ENCODE data around the gene RPE. TPM values are rescaled to one million over a fixed set of nuclear protein-coding genes. Genes with fewer than 3 reads are reported as not detected.

RPE gene
- total RNA-seq, 2 experiments from 2014 or later = 48.2 to 49.9 TPM

DNA sequence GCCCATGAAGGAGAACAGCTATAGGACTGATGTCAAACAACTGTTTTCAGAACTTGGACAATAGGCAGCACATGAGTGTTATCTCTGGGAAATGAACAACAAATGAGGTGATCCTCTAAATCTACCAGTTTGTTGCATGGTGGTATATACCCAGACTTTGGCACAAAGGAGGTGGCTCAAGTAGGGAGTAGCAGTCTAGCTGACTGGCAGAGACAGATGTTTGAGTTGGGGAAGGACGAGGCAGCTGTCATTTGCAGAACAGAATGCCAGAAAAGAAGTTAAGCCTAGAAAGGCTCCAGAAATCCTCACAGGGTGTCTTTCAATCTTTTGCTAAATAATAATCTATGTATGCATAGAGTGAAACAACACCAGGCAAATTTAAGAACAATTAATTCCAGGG, 47.4 kb downstream of the RPE start:
- Mint-ChIP-seq H3K4me3 (no peak overlapping the region), H3K36me3 (ENCODE audit: low read depth) (peaks cover 15% of the 10 kb centered on the region), H3K27ac (no peak overlapping the region), H3K9me3 (ENCODE audit: insufficient read depth) (no peaks in the 10 kb centered on the region), H3K27me3 (ENCODE audit: low read depth) (no peaks in the 10 kb centered on the region), H3K4me1 (ENCODE audit: low read depth) (no peaks in the 10 kb centered on the region)
- POLR2A ChIA-PET = no interaction called here
- no peak for DNase-seq
- ATAC-seq = no peak
- CTCF ChIA-PET = no interaction called here

DNA sequence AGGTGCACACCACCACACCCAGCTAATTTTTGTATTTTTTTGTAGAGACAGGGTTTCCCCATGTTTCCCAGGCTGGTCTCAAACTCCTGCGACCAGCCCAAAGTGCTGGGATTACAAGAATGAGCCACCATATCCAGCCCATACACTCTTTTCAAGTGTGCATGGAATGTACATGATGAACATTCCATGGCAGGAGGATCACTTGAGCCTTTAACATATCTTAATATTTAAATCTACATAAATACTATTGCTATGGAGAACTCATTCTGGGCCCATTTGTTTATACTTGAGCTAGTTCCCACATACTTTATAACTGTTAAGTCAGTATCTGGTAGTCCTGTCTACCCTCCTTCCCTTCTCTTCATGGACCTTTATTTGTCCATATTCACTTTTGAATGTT, 48.4 kb downstream of the RPE start:
- H3K4me1 Mint-ChIP-seq (ENCODE audit: low read depth) = no peaks in the 10 kb centered on the region
- ATAC-seq = no peak
- H3K4me3 Mint-ChIP-seq = no peak overlapping the region
- ChIA-PET CTCF (no interaction called here), POLR2A (no interaction called here)
- peaks cover 8% of the 10 kb centered on the region for H3K9me3 Mint-ChIP-seq (ENCODE audit: insufficient read depth)
- H3K27ac Mint-ChIP-seq = no peak overlapping the region
- H3K27me3 Mint-ChIP-seq (ENCODE audit: low read depth) = no peaks in the 10 kb centered on the region
- no peak for DNase-seq
- peaks cover 16% of the 10 kb centered on the region for H3K36me3 Mint-ChIP-seq (ENCODE audit: low read depth)

DNA sequence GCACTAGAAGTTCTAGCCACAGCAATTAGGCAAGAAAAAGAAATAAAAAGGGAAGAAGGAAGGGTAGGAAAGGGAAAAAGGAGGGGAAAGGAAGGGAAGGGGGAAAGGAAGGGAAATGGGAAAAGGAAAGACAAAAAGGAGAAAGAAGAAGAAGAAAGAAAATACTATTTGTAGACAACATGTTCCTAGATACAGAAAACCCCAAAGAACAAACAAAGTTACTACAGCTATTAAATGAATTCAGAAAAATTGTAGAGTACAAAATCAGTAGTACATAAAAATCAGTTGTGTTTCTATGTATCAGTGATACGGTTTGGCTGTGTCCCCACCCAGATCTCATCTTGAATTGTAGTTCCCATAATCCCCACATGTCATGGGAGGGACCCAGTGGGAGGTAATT, 52.3 kb downstream of the RPE start:
- CTCF ChIA-PET = interaction anchor here (0.6 to 1.0 kb wide), 2 partner anchors 24 to 144 kb away, joined by 3 read pairs; no protein-coding TSS in a partner anchor
- Mint-ChIP-seq H3K9me3 (ENCODE audit: insufficient read depth) (peaks cover 8% of the 10 kb centered on the region), H3K27ac (no peak overlapping the region), H3K27me3 (ENCODE audit: low read depth) (no peaks in the 10 kb centered on the region), H3K4me1 (ENCODE audit: low read depth) (no peaks in the 10 kb centered on the region), H3K4me3 (no peak overlapping the region), H3K36me3 (ENCODE audit: low read depth) (peaks cover 9% of the 10 kb centered on the region)
- DNase-seq (no peak), ATAC-seq (no peak)
- POLR2A ChIA-PET = no interaction called here

DNA sequence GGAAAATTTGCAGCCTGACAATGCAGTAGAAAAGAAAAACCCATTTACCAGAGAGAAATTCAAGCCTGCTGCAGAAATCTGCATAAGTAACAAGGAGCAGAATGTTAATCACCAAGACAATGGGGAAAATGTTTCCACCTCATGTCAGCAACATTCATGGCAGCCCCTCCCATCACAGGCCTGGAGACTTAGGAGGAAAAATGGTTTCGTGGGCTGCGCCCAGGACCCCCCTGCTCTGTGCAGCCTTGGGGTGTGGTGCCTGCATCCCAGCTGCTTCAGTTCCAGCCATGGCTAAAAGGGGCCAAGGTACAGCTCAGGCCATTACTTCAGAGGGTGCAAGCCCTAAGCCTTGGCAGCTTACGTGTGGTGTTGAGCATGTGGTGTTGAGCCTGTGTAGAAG, 53.4 kb downstream of the RPE start:
- ATAC-seq (no peak), DNase-seq (no peak)
- CTCF ChIA-PET = no interaction called here
- POLR2A ChIA-PET = no interaction called here
- peaks cover 9% of the 10 kb centered on the region for H3K36me3 Mint-ChIP-seq (ENCODE audit: low read depth)
- H3K9me3 Mint-ChIP-seq (ENCODE audit: insufficient read depth) = peaks cover 8% of the 10 kb centered on the region
- H3K27ac Mint-ChIP-seq = no peak overlapping the region
- no peak overlapping the region for H3K4me3 Mint-ChIP-seq
- no peaks in the 10 kb centered on the region for H3K27me3 Mint-ChIP-seq (ENCODE audit: low read depth)
- no peaks in the 10 kb centered on the region for H3K4me1 Mint-ChIP-seq (ENCODE audit: low read depth)

GRCh38 chr2:210063306-210063705, 60.9 kb downstream of the RPE start:
- no peak for ATAC-seq

More at GRCh38 chr2:210063306-210063705, 60.9 kb downstream of the RPE start:
- ChIA-PET POLR2A (no interaction called here), CTCF (no interaction called here)
- H3K27ac Mint-ChIP-seq = no peak overlapping the region
- no peaks in the 10 kb centered on the region for H3K9me3 Mint-ChIP-seq (ENCODE audit: insufficient read depth)
- no peaks in the 10 kb centered on the region for H3K4me1 Mint-ChIP-seq (ENCODE audit: low read depth)
- H3K4me3 Mint-ChIP-seq = no peak overlapping the region
- no peaks in the 10 kb centered on the region for H3K27me3 Mint-ChIP-seq (ENCODE audit: low read depth)
- peaks cover under 1% of the 10 kb centered on the region for H3K36me3 Mint-ChIP-seq (ENCODE audit: low read depth)
- DNase-seq = no peak

Other genes starting within 250 kb of the RPE start
- gene UNC80, start 230.8 kb upstream of the RPE start, total RNA-seq = not detected
- 1 to 10 TPM; 2.6 to 4.8 TPM for gene KANSL1L, start 168.8 kb downstream of the RPE start, total RNA-seq
- gene ACADL, start 222.8 kb downstream of the RPE start, total RNA-seq = not detected

Data from activated CD8-positive, alpha-beta T cell treated with anti-CD3 and anti-CD28 coated beads, Interleukin-2, amount 10 ng/mL, durations not matched to agents 7 days and 5 days (primary cell).